DOHH2 (cell line): ENCODE data around the gene PRKCE.

Experiments used
- EZH2phosphoT487 ChIP-seq: fragments of 200-600 bp; sonication (generic); IDR thresholded peaks from 2 replicates; pipeline ENCODE4 v1.6.1; 2017; ENCODE audit warnings: borderline replicate concordance, mild to moderate bottlenecking, antibody characterized with exemption, low read length, moderate library complexity, mixed read lengths
- TF ChIP-seq, protein P1 (sequence below): fragments of 200-600 bp; sonication (generic); IDR thresholded peaks from one replicate; pipeline ENCODE4 v1.5.1; 2014; ENCODE audit warnings: antibody characterized with exemption, mild to moderate bottlenecking, low read depth, low read length; ENCODE audit not compliant: poor library complexity, severe bottlenecking

DNA sequence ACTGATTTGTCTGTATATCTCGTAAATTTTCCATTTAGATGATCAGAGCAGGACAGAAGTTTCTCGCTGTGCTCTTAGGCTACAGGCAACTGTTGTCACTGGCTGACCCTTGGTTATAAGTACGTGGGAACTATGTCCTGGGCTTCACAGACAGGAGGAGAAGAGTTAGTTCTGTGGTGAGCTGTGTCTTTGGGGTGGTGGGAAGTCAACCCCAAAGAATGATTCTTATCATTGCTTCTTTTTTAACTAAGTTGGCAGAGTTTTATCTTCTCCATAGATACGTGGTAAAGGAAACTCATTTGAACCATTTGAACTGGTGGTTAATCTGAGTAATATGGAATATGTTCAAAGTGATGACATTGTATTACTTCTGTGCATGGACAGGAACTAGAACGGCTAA lies 415.1 kb downstream of the PRKCE start:
- TF ChIP-seq, protein P1, sequence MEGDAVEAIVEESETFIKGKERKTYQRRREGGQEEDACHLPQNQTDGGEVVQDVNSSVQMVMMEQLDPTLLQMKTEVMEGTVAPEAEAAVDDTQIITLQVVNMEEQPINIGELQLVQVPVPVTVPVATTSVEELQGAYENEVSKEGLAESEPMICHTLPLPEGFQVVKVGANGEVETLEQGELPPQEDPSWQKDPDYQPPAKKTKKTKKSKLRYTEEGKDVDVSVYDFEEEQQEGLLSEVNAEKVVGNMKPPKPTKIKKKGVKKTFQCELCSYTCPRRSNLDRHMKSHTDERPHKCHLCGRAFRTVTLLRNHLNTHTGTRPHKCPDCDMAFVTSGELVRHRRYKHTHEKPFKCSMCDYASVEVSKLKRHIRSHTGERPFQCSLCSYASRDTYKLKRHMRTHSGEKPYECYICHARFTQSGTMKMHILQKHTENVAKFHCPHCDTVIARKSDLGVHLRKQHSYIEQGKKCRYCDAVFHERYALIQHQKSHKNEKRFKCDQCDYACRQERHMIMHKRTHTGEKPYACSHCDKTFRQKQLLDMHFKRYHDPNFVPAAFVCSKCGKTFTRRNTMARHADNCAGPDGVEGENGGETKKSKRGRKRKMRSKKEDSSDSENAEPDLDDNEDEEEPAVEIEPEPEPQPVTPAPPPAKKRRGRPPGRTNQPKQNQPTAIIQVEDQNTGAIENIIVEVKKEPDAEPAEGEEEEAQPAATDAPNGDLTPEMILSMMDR = no peak
- no peak for TF ChIP-seq EZH2phosphoT487
